ENCODE data around the gene PEAK3.

The PEAK3 gene

DNA sequence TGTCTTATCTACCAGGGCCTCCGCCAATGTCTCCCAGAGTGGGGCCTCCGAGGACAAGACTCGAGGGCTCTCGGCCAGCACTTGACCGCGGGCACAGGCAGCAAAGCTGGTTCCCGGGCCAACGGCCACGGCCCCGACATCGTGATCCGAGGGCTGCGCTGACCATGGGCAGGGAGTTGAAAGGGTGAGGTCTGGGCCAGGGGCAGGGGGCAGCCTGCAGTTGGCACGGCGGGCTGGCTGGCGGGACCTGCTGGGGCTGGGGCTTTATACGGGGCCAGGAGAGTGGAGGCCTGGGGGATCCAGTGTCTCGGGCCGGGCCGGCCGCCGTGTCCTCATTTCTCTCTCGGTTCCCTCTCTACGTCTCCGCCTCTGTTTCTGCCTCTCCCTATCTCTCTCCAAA is 35.8 kb upstream of the PEAK3 start:
- H4K8ac ChIP-seq (ENCODE audit: low read depth, low read length) = no peak overlapping the region
- H3K27me3 ChIP-seq (ENCODE audit: insufficient read depth, low read length, poor library complexity) = no peaks in the 10 kb centered on the region
- DNase-seq = no peak
- H3K4ac ChIP-seq (ENCODE audit: low read depth, low read length) = no peak overlapping the region
- H3K36me3 ChIP-seq (ENCODE audit: control insufficient read depth, insufficient read depth, low read length) = no peaks in the 10 kb centered on the region
- no peak overlapping the region for H2BK15ac ChIP-seq (replicated peaks; ENCODE audit: low read depth)
- no peak overlapping the region for H3K56ac ChIP-seq (ENCODE audit: low read length)
- H3K23ac ChIP-seq (ENCODE audit: low read length) = no peak overlapping the region
- H3K79me2 ChIP-seq (ENCODE audit: control insufficient read depth, insufficient read depth, low read length) = no peaks in the 10 kb centered on the region
- H3K4me3 ChIP-seq (ENCODE audit: low read length) = no peak overlapping the region
- no peak overlapping the region for H3K4me2 ChIP-seq (ENCODE audit: low read length)
- no peak overlapping the region for H2AK5ac ChIP-seq (ENCODE audit: low read length)
- no peak overlapping the region for H3K18ac ChIP-seq (ENCODE audit: low read length)
- H3K27ac ChIP-seq (ENCODE audit: low read depth, low read length) = no peak overlapping the region
- H2BK120ac ChIP-seq (ENCODE audit: low read depth, low read length) = no peak overlapping the region
- no peak overlapping the region for H2BK5ac ChIP-seq (ENCODE audit: low read length)
- H3K4me1 ChIP-seq (ENCODE audit: control insufficient read depth, low read depth, low read length) = no peaks in the 10 kb centered on the region
- H3K9ac ChIP-seq (ENCODE audit: low read length) = no peak overlapping the region
- H4K5ac ChIP-seq (ENCODE audit: low read length) = no peak overlapping the region
- no CpG with 5 or more reads among the region's 25 CpGs for WGBS (ENCODE audit: extremely low coverage, insufficient coverage, low lambda C conversion rate)
- no peaks in the 10 kb centered on the region for H3K79me1 ChIP-seq (ENCODE audit: low read length)

DNA sequence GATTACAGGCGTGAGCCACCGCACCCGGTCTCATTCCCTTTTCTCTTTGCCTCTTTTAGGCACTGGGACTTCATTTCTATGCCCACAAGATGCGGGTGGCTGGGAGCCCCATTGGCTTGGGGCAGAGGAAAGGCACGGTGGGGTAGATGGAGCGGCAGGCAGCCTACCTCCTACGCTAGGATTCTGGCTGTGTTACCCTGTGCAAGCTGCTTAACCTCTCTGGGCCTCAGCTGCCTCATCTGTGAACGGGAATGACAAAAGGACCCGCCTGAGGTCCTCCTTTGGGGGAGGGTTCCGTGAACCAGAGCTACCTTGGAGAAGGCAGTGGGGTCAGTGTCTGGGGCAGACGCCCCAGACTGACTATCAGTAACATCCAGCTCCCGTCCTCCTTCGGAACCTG is 35.3 kb upstream of the PEAK3 start:
- H2BK15ac ChIP-seq (replicated peaks; ENCODE audit: low read depth) = no peak overlapping the region
- H3K4me3 ChIP-seq (ENCODE audit: low read length) = no peak overlapping the region
- H2BK120ac ChIP-seq (ENCODE audit: low read depth, low read length) = no peak overlapping the region
- H3K4me1 ChIP-seq (ENCODE audit: control insufficient read depth, low read depth, low read length) = no peaks in the 10 kb centered on the region
- no CpG with 5 or more reads among the region's 13 CpGs for WGBS (ENCODE audit: extremely low coverage, insufficient coverage, low lambda C conversion rate)
- no peak overlapping the region for H3K4ac ChIP-seq (ENCODE audit: low read depth, low read length)
- no peaks in the 10 kb centered on the region for H3K79me1 ChIP-seq (ENCODE audit: low read length)
- H3K9ac ChIP-seq (ENCODE audit: low read length) = no peak overlapping the region
- H4K5ac ChIP-seq (ENCODE audit: low read length) = no peak overlapping the region
- H2AK5ac ChIP-seq (ENCODE audit: low read length) = no peak overlapping the region
- no peak overlapping the region for H3K4me2 ChIP-seq (ENCODE audit: low read length)
- no peak overlapping the region for H3K27ac ChIP-seq (ENCODE audit: low read depth, low read length)
- no peak overlapping the region for H3K23ac ChIP-seq (ENCODE audit: low read length)
- no peak overlapping the region for H3K18ac ChIP-seq (ENCODE audit: low read length)
- H3K27me3 ChIP-seq (ENCODE audit: insufficient read depth, low read length, poor library complexity) = no peaks in the 10 kb centered on the region
- no peak overlapping the region for H4K8ac ChIP-seq (ENCODE audit: low read depth, low read length)
- no peak overlapping the region for H2BK5ac ChIP-seq (ENCODE audit: low read length)
- H3K79me2 ChIP-seq (ENCODE audit: control insufficient read depth, insufficient read depth, low read length) = no peaks in the 10 kb centered on the region
- H3K56ac ChIP-seq (ENCODE audit: low read length) = no peak overlapping the region
- DNase-seq = no peak
- no peaks in the 10 kb centered on the region for H3K36me3 ChIP-seq (ENCODE audit: control insufficient read depth, insufficient read depth, low read length)

DNA sequence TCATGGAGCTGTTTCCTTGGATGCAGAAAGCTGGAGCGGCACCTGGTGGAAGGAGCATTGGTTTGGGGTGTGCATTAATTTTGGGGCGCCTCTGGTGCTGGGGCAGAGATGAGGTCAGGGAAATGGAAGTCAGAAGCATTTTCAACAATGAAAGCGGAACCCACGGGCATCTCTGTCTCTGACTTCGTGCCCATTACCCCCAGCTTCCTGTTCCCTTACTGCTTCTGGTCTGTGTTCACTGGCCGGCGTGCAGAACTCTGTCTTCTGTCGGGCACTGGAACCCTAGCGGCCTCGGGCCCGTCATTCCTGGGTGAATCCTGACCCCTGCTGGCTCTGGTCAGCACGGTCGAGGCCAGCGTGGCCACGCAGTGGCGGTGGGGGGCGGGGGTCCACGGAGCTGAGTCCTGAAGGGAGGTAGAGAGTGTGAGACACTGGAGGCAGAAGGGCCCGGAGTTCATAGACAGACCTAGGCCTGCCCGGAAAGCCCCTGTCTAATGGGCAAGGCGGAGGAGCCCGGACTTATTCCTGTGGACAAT is 33.9 kb upstream of the PEAK3 start:
- Histone ChIP-seq H3K18ac (ENCODE audit: low read length) (no peak overlapping the region), H3K4me3 (ENCODE audit: low read length) (no peak overlapping the region), H2BK5ac (ENCODE audit: low read length) (no peak overlapping the region), H4K5ac (ENCODE audit: low read length) (no peak overlapping the region), H3K79me2 (ENCODE audit: control insufficient read depth, insufficient read depth, low read length) (no peaks in the 10 kb centered on the region), H2BK15ac (replicated peaks; ENCODE audit: low read depth) (no peak overlapping the region), H2AK5ac (ENCODE audit: low read length) (no peak overlapping the region), H2BK120ac (ENCODE audit: low read depth, low read length) (no peak overlapping the region), H3K4ac (ENCODE audit: low read depth, low read length) (no peak overlapping the region), H3K79me1 (ENCODE audit: low read length) (no peaks in the 10 kb centered on the region), H3K4me2 (ENCODE audit: low read length) (no peak overlapping the region), H3K56ac (ENCODE audit: low read length) (no peak overlapping the region), H3K27ac (ENCODE audit: low read depth, low read length) (no peak overlapping the region), H3K23ac (ENCODE audit: low read length) (no peak overlapping the region), H3K4me1 (ENCODE audit: control insufficient read depth, low read depth, low read length) (no peaks in the 10 kb centered on the region), H3K27me3 (ENCODE audit: insufficient read depth, low read length, poor library complexity) (no peaks in the 10 kb centered on the region), H3K36me3 (ENCODE audit: control insufficient read depth, insufficient read depth, low read length) (no peaks in the 10 kb centered on the region), H3K9ac (ENCODE audit: low read length) (no peak overlapping the region), H4K8ac (ENCODE audit: low read depth, low read length) (no peak overlapping the region)
- DNase-seq = peak; percentile 68
- no CpG with 5 or more reads among the region's 22 CpGs for WGBS (ENCODE audit: extremely low coverage, insufficient coverage, low lambda C conversion rate)

DNA sequence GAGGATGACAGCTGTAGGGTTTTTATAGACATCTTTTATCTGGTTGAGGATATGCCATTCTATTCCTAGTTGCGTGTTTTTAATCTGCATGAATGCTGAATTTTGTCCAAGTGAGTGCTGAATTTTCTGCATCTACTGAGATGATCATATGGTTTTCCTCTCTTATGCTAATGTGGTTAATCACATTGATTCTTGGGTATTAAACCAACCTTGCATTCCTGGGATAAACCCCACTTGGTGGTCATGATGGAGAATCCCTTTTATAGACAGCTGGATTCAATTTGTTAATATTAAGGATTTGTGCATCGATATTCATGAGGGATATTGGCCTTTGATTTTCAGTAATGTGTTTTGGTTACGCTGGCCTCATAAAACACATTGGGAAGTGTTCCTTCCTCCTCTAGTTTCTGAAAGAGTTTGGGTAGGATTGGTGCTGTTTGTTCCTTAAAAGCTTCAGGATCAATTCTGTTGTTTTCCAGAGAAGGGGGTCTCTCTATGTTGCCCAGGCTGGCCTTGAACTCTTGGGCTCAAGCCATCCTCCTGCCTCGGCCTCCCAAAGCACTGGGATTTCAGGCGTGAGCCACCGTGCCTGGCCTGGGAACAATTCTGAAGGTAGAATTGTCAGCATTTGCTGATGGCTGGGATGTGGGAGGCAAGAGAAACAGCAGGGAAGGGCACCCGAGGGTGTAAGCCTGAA is 33.3 kb upstream of the PEAK3 start:
- H3K56ac ChIP-seq (ENCODE audit: low read length) = no peak overlapping the region
- no peak overlapping the region for H2BK15ac ChIP-seq (replicated peaks; ENCODE audit: low read depth)
- H4K8ac ChIP-seq (ENCODE audit: low read depth, low read length) = no peak overlapping the region
- H3K27me3 ChIP-seq (ENCODE audit: insufficient read depth, low read length, poor library complexity) = no peaks in the 10 kb centered on the region
- no peak overlapping the region for H3K4ac ChIP-seq (ENCODE audit: low read depth, low read length)
- no peak overlapping the region for H3K4me2 ChIP-seq (ENCODE audit: low read length)
- H2AK5ac ChIP-seq (ENCODE audit: low read length) = no peak overlapping the region
- H3K9ac ChIP-seq (ENCODE audit: low read length) = no peak overlapping the region
- no CpG with 5 or more reads among the region's 7 CpGs for WGBS (ENCODE audit: extremely low coverage, insufficient coverage, low lambda C conversion rate)
- no peaks in the 10 kb centered on the region for H3K79me1 ChIP-seq (ENCODE audit: low read length)
- no peaks in the 10 kb centered on the region for H3K4me1 ChIP-seq (ENCODE audit: control insufficient read depth, low read depth, low read length)
- no peak overlapping the region for H4K5ac ChIP-seq (ENCODE audit: low read length)
- no peak overlapping the region for H3K4me3 ChIP-seq (ENCODE audit: low read length)
- no peak overlapping the region for H3K27ac ChIP-seq (ENCODE audit: low read depth, low read length)
- H3K23ac ChIP-seq (ENCODE audit: low read length) = no peak overlapping the region
- H3K36me3 ChIP-seq (ENCODE audit: control insufficient read depth, insufficient read depth, low read length) = no peaks in the 10 kb centered on the region
- H2BK5ac ChIP-seq (ENCODE audit: low read length) = no peak overlapping the region
- no peak for DNase-seq
- H3K18ac ChIP-seq (ENCODE audit: low read length) = no peak overlapping the region
- no peaks in the 10 kb centered on the region for H3K79me2 ChIP-seq (ENCODE audit: control insufficient read depth, insufficient read depth, low read length)
- no peak overlapping the region for H2BK120ac ChIP-seq (ENCODE audit: low read depth, low read length)

DNA sequence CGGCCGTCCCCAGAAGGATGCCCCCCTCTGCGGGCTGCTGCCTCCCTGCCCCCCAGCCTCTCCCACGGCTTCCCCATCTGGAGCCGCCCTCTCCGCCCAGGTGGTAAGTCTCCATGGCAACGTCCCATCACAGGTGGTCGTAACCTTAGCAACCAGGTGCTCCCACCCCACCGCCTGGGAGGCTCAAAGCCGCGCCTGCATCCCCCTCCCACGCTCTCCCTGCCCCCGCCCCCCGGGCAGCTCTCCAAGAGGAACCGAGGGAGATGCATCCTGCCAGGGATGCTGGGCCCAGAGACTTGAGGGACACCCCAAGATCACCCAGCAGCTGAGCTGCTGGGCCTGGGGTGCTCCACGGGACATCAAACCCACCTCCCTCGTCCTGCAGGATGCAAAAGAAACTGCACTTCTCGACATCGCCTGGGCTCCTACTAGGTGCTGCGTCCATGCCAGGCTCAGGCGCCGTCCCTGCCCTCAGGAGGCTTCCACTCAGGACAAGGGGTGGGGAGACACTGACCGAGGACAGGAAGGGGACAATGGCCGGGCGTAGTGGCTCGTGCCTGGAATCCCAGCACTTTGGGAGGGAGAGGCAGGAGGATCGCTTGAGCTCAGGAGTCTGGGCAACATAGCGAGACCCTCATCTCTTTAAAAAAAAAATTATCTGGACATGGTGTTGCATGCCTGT is 31.0 kb upstream of the PEAK3 start:
- no peak overlapping the region for H4K8ac ChIP-seq (ENCODE audit: low read depth, low read length)
- H3K23ac ChIP-seq (ENCODE audit: low read length) = no peak overlapping the region
- no CpG with 5 or more reads among the region's 28 CpGs for WGBS (ENCODE audit: extremely low coverage, insufficient coverage, low lambda C conversion rate)
- H3K4me3 ChIP-seq (ENCODE audit: low read length) = no peak overlapping the region
- no peak overlapping the region for H3K56ac ChIP-seq (ENCODE audit: low read length)
- H3K18ac ChIP-seq (ENCODE audit: low read length) = no peak overlapping the region
- H3K4ac ChIP-seq (ENCODE audit: low read depth, low read length) = no peak overlapping the region
- no peaks in the 10 kb centered on the region for H3K4me1 ChIP-seq (ENCODE audit: control insufficient read depth, low read depth, low read length)
- H4K5ac ChIP-seq (ENCODE audit: low read length) = no peak overlapping the region
- no peak overlapping the region for H2BK120ac ChIP-seq (ENCODE audit: low read depth, low read length)
- H2BK5ac ChIP-seq (ENCODE audit: low read length) = no peak overlapping the region
- no peaks in the 10 kb centered on the region for H3K79me2 ChIP-seq (ENCODE audit: control insufficient read depth, insufficient read depth, low read length)
- peaks cover 5% of the 10 kb centered on the region for H3K27me3 ChIP-seq (ENCODE audit: insufficient read depth, low read length, poor library complexity)
- H3K27ac ChIP-seq (ENCODE audit: low read depth, low read length) = no peak overlapping the region
- no peaks in the 10 kb centered on the region for H3K36me3 ChIP-seq (ENCODE audit: control insufficient read depth, insufficient read depth, low read length)
- no peak overlapping the region for H3K4me2 ChIP-seq (ENCODE audit: low read length)
- H3K79me1 ChIP-seq (ENCODE audit: low read length) = no peaks in the 10 kb centered on the region
- no peak overlapping the region for H3K9ac ChIP-seq (ENCODE audit: low read length)
- H2BK15ac ChIP-seq (replicated peaks; ENCODE audit: low read depth) = no peak overlapping the region
- DNase-seq = peak; percentile 45
- H2AK5ac ChIP-seq (ENCODE audit: low read length) = no peak overlapping the region

Measured in mesendoderm (in vitro differentiated cells).